Astrocyte of the cerebellum (primary cell): Measurements from ENCODE around the gene JUNB.

Experiments used
- DNase-seq: peaks from one replicate; pipeline ENCODE4 v3.0.0-alpha.2; 2011; ENCODE audit warnings: low read depth
- H3K4me3 ChIP-seq: 2 replicates; pipeline ENCODE4 v1.5.1; 2011; ENCODE audit warnings: mild to moderate bottlenecking, low read depth, low read length, moderate library complexity
- in situ Hi-C: cut with HindIII; loops from 2 replicates; pipeline ENCODE4 v1.10.0; 2017; ENCODE audit warnings: low sequenced_read_pairs
- TF ChIP-seq, protein P1 (sequence below): IDR thresholded peaks from 2 replicates; pipeline ENCODE4 v1.5.1; 2012; ENCODE audit warnings: low read length, low read depth, moderate library complexity, mild to moderate bottlenecking; ENCODE audit errors: missing control alignments

Gene JUNB

GRCh38 chr19:12799742-12800465, 8.6 kb downstream of the JUNB start:
- no peak for DNase-seq
- no peak overlapping the region for H3K4me3 ChIP-seq
- TF ChIP-seq, protein P1, sequence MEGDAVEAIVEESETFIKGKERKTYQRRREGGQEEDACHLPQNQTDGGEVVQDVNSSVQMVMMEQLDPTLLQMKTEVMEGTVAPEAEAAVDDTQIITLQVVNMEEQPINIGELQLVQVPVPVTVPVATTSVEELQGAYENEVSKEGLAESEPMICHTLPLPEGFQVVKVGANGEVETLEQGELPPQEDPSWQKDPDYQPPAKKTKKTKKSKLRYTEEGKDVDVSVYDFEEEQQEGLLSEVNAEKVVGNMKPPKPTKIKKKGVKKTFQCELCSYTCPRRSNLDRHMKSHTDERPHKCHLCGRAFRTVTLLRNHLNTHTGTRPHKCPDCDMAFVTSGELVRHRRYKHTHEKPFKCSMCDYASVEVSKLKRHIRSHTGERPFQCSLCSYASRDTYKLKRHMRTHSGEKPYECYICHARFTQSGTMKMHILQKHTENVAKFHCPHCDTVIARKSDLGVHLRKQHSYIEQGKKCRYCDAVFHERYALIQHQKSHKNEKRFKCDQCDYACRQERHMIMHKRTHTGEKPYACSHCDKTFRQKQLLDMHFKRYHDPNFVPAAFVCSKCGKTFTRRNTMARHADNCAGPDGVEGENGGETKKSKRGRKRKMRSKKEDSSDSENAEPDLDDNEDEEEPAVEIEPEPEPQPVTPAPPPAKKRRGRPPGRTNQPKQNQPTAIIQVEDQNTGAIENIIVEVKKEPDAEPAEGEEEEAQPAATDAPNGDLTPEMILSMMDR: no peak
- in situ Hi-C loops: no loop called here

GRCh38 chr19:12800466-12800770, 9.1 kb downstream of the JUNB start:
- in situ Hi-C loops: no loop called here
- H3K4me3 ChIP-seq: peak overlapping the region; percentile 88
- no peak for DNase-seq
- TF ChIP-seq, protein P1: no peak

DNA sequence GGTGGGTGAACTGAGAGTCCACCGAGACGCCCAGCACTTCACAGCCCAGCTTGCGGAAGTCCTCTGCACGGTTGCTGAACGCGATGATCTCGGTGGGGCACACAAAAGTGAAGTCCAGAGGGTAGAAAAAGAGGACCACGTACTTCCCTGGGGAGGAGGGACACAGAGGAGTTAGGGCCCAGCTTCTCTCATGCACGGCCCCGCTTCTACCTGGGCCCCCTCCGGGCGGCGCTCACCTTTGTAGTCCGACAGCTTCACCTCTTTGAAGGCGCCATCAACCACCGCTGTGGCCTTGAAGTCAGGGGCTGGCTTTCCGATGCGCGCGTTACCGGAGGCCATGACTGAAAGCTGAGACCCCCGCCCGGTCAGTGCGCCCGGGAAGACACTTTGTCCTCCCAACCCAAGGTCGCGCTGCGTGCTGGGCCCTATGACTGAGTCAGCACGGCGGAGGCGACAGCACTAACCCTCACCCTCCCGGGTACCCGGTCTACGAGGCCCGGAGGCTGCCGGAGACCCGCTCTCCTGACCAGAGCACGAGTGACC, 9.7 kb downstream of the JUNB start:
- no peak for DNase-seq

DNA sequence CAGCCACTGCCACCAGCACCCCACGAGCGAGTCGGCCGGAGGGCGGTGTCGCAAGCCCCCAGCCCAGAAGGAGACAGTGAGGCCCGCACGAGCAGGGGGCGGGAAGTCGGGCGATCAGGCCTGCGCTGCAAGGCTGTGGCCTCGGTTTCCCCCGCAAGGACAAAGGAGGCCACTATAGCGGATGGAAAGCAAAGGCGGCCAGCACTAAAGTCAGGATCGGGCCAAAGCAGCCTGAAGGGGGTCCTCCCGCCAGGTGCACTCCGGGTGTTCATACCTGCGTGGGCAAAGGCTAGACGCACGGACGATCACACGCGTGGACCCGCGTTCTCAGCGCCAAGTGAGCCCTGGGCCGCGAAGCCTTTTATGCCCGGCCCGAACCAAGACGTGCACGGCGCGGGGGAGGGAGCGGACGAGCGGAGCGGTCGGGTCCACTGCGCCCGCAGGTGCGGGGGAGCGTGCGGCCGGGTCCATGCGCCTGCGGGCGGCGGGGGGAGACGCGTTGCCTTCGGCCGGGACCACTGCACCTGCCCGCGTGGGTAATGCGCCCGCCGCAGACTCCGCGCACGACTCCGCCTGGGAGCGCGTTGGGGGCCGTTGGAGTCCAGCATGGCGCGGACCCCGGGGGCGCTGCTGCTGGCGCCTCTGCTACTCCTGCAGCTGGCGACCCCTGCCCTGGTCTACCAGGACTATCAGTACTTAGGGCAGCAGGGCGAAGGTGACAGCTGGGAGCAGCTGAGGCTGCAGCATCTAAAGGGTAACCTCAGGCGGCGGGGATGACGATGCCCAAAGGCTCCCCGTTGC, 10.4 kb downstream of the JUNB start, which contains the start of the genes PRDX2 and THSD8:
PRDX2 (minus strand) TSS at position 335 of the 801 bp plus-strand sequence. CDS start 539 bp downstream, outside the sequence.
THSD8 (plus strand) TSS at position 604 of the 801 bp plus-strand sequence; CDS start at position 607, 3 bp downstream.
- DNase-seq: no peak
- H3K4me3 ChIP-seq: peak within 1 kb of the TSS; percentile 88
- in situ Hi-C loops: no loop called here
- TF ChIP-seq, protein P1: peak; percentile 9

More for the DNA sequence above, 9.7 kb downstream of the JUNB start:
- in situ Hi-C loops: no loop called here
- TF ChIP-seq, protein P1: no peak
- peak overlapping the region; percentile 88 for H3K4me3 ChIP-seq

GRCh38 chr19:12802267-12803106, 11.2 kb downstream of the JUNB start:
- TF ChIP-seq, protein P1: no peak
- in situ Hi-C loops: no loop called here

GRCh38 chr19:12804051-12804450, 12.8 kb downstream of the JUNB start:
- TF ChIP-seq, protein P1: no peak
- H3K4me3 ChIP-seq: no peak overlapping the region
- in situ Hi-C loops: no loop called here
- DNase-seq: no peak

More at GRCh38 chr19:12802267-12803106, 11.2 kb downstream of the JUNB start:
- peak overlapping the region; percentile 88 for H3K4me3 ChIP-seq
- DNase-seq: no peak
